ENCODE measurements around the gene SAMD13. TPM values are rescaled to one million over a fixed set of nuclear protein-coding genes. Genes with fewer than 3 reads are reported as not detected.

Gene SAMD13
- total RNA-seq, 1 donor from 2014 or later = 0.63 TPM

DNA sequence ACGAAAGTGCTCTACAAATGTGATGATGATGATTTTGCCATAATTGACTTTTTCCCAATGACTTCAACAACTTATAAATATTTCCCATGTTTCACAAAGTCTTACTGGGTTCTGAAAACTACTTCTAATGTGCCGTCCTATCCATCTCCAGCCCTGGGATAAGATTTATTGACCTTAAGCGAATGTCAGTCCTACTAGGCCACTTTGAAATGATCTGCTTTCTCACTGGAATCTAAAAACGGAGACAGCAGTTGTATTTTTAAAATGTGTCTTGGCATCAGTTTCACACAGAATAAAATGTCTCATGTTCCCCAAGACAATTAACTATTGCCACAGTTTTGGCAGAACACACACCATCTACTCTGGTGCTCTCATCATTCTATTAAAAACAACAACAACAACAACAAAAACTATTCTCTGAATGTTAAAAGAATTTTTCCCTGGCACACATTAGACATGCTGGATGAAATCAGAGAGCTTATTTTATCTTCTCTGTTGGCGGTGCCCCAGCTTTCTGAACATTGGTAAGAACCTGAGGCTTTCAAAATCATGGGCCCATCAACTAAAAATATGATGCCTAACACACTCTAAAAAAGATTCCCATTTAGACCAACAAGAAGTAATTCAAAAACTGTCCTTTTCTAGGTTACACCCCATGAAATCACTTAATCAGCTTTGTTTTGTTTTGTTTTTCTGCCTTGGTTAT, 73.6 kb downstream of the SAMD13 start:
- TF ChIP-seq, protein P1, sequence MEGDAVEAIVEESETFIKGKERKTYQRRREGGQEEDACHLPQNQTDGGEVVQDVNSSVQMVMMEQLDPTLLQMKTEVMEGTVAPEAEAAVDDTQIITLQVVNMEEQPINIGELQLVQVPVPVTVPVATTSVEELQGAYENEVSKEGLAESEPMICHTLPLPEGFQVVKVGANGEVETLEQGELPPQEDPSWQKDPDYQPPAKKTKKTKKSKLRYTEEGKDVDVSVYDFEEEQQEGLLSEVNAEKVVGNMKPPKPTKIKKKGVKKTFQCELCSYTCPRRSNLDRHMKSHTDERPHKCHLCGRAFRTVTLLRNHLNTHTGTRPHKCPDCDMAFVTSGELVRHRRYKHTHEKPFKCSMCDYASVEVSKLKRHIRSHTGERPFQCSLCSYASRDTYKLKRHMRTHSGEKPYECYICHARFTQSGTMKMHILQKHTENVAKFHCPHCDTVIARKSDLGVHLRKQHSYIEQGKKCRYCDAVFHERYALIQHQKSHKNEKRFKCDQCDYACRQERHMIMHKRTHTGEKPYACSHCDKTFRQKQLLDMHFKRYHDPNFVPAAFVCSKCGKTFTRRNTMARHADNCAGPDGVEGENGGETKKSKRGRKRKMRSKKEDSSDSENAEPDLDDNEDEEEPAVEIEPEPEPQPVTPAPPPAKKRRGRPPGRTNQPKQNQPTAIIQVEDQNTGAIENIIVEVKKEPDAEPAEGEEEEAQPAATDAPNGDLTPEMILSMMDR (conservative IDR thresholded peaks at IDR 0.05; ENCODE audit: low read depth, low read length) = no peak
- DNase-seq (ENCODE audit: low read depth) = no peak
- H3K4me3 ChIP-seq (ENCODE audit: low read depth, low read length) = no peak overlapping the region

DNA sequence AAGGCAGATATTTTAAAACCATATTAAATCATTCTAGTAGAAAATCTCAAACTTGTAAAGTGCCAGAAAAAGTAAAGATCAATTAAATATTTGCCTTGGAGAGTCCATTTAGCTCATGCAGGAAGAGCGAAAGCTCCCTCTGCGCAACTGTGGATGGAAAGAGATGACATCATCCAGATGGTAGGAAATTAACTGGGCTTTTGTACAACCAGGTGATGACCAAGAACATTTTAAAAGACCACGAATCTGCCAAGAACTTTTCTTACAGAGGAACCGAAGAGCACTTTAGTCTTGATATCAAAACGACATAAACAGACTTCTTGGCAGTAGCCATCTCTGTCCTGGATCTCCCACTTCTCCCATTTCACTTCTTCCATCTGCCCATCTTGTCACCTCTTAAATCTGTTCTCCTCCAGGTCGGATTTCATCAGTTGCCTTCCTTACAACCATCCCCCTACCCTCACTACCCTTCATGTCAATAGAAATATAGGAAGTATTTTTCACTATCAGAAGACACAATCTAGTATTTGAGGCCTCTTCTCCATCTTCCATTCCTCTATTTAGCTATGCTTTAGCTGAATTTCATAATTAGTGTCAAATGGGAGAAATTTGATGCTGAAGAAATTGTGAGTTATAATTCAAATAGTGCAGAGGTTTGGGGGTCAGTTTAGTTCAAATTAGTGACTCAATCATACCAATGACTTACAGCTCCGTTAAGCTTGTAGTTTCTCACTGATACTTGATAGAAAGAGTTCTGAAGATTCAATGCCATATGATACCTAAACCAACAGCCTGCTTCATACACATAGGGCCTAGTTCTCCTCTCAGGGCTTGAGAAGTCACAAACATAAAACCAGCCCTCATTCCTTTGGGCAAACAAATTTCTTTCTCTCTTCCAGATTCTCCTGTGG, 74.7 kb downstream of the SAMD13 start:
- H3K4me3 ChIP-seq (ENCODE audit: low read depth, low read length) = no peak overlapping the region
- TF ChIP-seq, protein P1 (conservative IDR thresholded peaks at IDR 0.05; ENCODE audit: low read depth, low read length) = no peak
- no peak for DNase-seq (ENCODE audit: low read depth)

DNA sequence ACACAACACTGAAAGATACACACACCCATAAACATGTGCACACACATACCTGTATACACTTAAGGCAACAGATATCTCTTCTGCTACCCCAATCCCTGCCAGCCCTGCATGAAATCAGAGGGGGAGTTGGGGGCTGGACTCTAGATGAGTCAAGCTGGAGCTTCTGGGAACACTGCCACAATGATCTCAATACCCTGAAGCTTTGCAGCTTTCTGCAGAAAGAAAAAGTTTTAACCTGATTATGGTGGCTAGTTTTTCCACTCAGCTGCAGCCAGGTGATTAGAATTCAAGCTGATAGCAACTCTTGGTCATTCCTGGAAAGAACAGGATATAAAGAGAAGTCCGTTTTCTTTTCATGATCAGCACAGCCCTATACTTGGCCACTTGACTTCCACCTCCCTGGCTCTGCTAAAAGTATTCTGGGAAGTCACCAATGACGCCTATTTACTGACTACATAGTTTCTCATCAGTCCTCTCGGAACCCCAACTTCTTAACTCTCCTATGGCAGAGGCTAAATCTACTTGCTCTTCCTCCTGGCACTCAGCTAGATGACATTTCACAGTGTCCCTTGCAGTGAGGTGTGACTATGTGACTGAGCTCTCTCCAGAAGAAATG, 76.1 kb downstream of the SAMD13 start:
- DNase-seq (ENCODE audit: low read depth) = no peak
- TF ChIP-seq, protein P1 (conservative IDR thresholded peaks at IDR 0.05; ENCODE audit: low read depth, low read length) = no peak
- H3K4me3 ChIP-seq (ENCODE audit: low read depth, low read length) = no peak overlapping the region

DNA sequence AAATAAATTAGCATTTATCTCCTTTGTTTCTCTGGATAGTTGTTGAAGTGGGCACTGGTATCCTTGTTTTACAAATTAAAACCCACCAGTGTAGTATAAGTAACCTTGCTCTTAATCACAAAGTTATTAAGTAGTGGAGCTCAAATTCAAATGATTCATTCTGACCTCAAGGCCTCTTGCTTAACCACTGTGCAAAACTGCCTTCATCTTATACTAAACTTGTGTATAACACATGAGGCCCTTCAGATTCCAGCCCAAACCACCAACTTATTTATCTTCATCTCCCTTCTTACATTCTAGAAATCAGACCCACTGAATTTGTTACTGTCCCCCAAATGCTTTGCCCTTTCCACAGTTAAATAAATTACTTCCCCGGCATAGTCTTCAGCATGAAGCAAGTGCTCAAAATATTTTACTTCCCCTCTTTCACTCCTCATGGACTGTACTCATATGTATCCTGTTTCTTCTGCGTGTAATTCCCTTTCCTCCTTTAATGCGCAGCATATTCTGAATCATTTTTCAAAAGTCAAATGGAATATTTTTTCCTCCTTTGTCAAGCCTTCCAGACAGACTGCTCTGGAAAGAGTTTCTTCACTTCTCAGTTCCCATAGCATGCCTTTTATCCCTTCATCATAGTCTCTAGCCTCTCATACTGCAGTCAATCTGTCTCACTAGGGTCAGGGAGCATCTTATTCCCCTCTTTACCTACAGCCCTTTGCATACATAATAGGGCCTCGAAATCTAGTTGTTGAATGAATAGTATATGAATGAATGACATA, 77.8 kb downstream of the SAMD13 start:
- DNase-seq (ENCODE audit: low read depth) = peak; percentile 72
- H3K4me3 ChIP-seq (ENCODE audit: low read depth, low read length) = no peak overlapping the region
- TF ChIP-seq, protein P1 (conservative IDR thresholded peaks at IDR 0.05; ENCODE audit: low read depth, low read length) = no peak

DNA sequence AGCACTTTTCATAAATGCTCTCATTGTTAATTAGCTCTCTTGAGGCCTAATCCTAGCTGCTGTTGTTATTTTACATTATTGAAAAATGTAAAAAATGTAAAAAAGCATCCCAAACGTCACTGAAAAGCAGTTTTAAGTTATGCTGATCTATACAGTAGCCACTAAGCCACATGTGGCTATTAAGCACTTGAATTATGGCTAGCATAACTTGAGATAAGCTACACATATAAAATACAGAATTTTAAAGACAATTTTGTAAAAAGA, 78.3 kb downstream of the SAMD13 start:
- TF ChIP-seq, protein P1 (conservative IDR thresholded peaks at IDR 0.05; ENCODE audit: low read depth, low read length) = no peak
- H3K4me3 ChIP-seq (ENCODE audit: low read depth, low read length) = no peak overlapping the region
- DNase-seq (ENCODE audit: low read depth) = no peak

DNA sequence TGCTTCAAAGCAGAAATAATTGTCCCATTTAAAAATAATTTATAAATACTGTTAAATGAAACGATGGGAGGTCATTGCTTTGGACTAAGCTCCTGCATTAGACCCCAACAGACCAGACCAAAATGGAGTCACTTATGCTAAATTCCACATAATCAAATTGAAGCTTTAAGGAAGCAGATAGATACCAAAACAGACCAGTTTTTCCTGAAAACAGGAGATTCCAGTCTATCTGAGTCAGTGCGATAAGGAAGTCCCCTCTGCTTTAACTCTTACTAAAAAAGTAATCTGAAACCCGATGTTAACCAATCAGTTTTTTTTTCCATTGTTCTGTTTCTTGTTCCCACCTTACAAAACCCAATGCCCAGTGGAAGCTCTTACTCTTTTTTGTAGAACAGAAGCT, 80.6 kb downstream of the SAMD13 start:
- H3K4me3 ChIP-seq (ENCODE audit: low read depth, low read length) = no peak overlapping the region
- DNase-seq (ENCODE audit: low read depth) = no peak
- TF ChIP-seq, protein P1 (conservative IDR thresholded peaks at IDR 0.05; ENCODE audit: low read depth, low read length) = no peak

All from epithelial cell of proximal tubule (primary cell).